ENCODE data around the gene KIRREL3. TPM values are rescaled to one million over a fixed set of nuclear protein-coding genes. Genes with fewer than 3 reads are reported as not detected.

Gene KIRREL3
- total and polyA plus RNA-seq, 2 of the 8 experiments (the other 6 are each of a cell fraction or from before 2014, with no cell fraction given): 0.29 to 0.32 TPM

DNA sequence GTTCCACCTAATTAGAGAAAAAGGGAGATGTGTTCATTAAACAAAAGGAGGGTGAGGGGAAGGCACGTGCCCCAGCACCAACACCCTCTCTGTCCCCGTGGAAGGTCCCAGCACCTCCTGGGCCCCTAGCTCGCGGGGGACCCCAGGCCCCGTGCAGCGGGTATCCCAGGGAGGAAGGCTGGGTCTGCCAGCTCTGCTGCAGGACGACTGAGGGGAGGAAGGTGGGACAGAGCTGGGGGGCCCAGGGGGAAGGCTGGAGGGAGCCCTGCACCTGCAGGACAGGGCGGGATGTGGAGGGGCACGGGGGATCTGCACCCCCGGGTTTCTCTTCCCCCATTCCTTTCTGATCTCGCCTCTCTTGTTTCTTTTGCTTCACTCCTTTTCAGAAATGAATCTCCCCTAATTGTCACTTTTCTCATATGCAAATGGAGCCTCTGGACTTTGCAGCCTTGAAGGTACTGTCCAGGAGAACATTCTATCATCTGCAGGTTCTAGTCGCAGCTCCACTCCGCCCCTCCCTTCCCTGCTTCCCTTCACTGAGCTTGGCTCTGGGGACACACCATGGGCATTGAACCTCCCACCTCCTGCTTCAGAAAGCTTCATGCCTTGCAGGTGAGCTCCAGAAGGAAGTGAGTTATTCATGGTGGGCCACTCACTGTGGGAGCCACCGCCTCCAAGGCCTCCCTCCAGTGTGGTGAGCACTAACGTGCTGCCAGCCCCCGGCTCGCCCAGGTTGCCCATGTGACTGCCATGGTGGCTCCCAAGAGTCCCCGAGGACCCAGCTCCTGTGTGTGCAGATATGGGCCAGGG lies 534.1 kb downstream of the KIRREL3 start (continued):
- TF ChIP-seq, protein P1, sequence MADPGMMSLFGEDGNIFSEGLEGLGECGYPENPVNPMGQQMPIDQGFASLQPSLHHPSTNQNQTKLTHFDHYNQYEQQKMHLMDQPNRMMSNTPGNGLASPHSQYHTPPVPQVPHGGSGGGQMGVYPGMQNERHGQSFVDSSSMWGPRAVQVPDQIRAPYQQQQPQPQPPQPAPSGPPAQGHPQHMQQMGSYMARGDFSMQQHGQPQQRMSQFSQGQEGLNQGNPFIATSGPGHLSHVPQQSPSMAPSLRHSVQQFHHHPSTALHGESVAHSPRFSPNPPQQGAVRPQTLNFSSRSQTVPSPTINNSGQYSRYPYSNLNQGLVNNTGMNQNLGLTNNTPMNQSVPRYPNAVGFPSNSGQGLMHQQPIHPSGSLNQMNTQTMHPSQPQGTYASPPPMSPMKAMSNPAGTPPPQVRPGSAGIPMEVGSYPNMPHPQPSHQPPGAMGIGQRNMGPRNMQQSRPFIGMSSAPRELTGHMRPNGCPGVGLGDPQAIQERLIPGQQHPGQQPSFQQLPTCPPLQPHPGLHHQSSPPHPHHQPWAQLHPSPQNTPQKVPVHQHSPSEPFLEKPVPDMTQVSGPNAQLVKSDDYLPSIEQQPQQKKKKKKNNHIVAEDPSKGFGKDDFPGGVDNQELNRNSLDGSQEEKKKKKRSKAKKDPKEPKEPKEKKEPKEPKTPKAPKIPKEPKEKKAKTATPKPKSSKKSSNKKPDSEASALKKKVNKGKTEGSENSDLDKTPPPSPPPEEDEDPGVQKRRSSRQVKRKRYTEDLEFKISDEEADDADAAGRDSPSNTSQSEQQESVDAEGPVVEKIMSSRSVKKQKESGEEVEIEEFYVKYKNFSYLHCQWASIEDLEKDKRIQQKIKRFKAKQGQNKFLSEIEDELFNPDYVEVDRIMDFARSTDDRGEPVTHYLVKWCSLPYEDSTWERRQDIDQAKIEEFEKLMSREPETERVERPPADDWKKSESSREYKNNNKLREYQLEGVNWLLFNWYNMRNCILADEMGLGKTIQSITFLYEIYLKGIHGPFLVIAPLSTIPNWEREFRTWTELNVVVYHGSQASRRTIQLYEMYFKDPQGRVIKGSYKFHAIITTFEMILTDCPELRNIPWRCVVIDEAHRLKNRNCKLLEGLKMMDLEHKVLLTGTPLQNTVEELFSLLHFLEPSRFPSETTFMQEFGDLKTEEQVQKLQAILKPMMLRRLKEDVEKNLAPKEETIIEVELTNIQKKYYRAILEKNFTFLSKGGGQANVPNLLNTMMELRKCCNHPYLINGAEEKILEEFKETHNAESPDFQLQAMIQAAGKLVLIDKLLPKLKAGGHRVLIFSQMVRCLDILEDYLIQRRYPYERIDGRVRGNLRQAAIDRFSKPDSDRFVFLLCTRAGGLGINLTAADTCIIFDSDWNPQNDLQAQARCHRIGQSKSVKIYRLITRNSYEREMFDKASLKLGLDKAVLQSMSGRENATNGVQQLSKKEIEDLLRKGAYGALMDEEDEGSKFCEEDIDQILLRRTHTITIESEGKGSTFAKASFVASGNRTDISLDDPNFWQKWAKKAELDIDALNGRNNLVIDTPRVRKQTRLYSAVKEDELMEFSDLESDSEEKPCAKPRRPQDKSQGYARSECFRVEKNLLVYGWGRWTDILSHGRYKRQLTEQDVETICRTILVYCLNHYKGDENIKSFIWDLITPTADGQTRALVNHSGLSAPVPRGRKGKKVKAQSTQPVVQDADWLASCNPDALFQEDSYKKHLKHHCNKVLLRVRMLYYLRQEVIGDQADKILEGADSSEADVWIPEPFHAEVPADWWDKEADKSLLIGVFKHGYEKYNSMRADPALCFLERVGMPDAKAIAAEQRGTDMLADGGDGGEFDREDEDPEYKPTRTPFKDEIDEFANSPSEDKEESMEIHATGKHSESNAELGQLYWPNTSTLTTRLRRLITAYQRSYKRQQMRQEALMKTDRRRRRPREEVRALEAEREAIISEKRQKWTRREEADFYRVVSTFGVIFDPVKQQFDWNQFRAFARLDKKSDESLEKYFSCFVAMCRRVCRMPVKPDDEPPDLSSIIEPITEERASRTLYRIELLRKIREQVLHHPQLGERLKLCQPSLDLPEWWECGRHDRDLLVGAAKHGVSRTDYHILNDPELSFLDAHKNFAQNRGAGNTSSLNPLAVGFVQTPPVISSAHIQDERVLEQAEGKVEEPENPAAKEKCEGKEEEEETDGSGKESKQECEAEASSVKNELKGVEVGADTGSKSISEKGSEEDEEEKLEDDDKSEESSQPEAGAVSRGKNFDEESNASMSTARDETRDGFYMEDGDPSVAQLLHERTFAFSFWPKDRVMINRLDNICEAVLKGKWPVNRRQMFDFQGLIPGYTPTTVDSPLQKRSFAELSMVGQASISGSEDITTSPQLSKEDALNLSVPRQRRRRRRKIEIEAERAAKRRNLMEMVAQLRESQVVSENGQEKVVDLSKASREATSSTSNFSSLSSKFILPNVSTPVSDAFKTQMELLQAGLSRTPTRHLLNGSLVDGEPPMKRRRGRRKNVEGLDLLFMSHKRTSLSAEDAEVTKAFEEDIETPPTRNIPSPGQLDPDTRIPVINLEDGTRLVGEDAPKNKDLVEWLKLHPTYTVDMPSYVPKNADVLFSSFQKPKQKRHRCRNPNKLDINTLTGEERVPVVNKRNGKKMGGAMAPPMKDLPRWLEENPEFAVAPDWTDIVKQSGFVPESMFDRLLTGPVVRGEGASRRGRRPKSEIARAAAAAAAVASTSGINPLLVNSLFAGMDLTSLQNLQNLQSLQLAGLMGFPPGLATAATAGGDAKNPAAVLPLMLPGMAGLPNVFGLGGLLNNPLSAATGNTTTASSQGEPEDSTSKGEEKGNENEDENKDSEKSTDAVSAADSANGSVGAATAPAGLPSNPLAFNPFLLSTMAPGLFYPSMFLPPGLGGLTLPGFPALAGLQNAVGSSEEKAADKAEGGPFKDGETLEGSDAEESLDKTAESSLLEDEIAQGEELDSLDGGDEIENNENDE (IDR thresholded peaks at IDR 0.05; ENCODE audit: insufficient replicate concordance, low read length): no peak

Measured in H1 (cell line).